ACC112 (cell line): ENCODE measurements around the gene ZNF407.

ENCODE experiments used
- H2AFZ ChIP-seq: fragments of 200-600 bp; sonication (generic); one replicate; pipeline ENCODE4 v1.6.0; 2017; ENCODE audit warnings: antibody characterized with exemption, low read length; ENCODE audit not compliant: unreplicated experiment
- H3K27ac ChIP-seq: fragments of 200-600 bp; sonication (generic); 2 replicates; pipeline ENCODE4 v1.5.1; 2014; ENCODE audit warnings: low read depth, mild to moderate bottlenecking, antibody characterized with exemption, low read length, moderate library complexity
- H3K27me3 ChIP-seq: fragments of 200-600 bp; sonication (generic); 2 replicates; pipeline ENCODE4 v1.6.1; 2014; ENCODE audit warnings: mild to moderate bottlenecking, antibody characterized with exemption, low read length, moderate library complexity, mixed read lengths; ENCODE audit not compliant: insufficient read depth
- H3K36me3 ChIP-seq: fragments of 200-600 bp; sonication (generic); 2 replicates; pipeline ENCODE4 v1.6.1; 2016; ENCODE audit warnings: mild to moderate bottlenecking, antibody characterized with exemption, low read length, moderate library complexity, mixed read lengths; ENCODE audit not compliant: insufficient read depth
- H3K4me1 ChIP-seq: fragments of 200-600 bp; sonication (generic); one replicate; pipeline ENCODE4 v1.6.1; 2016; ENCODE audit warnings: low read length, mixed read lengths; ENCODE audit not compliant: insufficient read depth, unreplicated experiment, control insufficient read depth
- H3K4me3 ChIP-seq: fragments of 200-600 bp; sonication (generic); 2 replicates; pipeline ENCODE4 v1.5.1; 2014; ENCODE audit warnings: mild to moderate bottlenecking, low read depth, low read length
- H3K79me2 ChIP-seq: fragments of 200-600 bp; sonication (generic); one replicate; pipeline ENCODE4 v1.6.0; 2016; ENCODE audit warnings: low read length; ENCODE audit not compliant: control insufficient read depth, unreplicated experiment, insufficient read depth

ZNF407 gene

DNA sequence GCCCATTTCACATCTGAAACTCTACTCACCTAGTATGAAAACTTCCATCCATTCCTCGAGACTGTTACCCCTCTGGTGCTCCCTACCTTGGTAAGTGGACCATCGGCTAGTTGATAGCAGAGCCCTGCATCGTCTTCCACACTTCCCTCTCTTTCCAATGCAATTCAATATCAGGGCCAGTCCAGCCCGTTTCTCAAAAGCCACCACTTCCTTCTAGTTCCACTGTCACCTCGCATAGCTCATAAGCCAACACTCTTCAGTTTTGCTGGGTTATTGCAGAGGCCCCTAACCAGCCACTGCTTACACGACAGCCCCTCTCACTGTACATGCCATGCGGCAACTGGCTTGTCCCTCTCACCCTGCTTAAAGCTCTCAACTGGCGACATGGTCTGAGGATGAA is 10.2 kb upstream of the ZNF407 start:
- no peak overlapping the region for H2AFZ ChIP-seq
- H3K36me3 ChIP-seq: no peaks in the 10 kb centered on the region
- peaks cover 58% of the 10 kb centered on the region for H3K27me3 ChIP-seq
- no peaks in the 10 kb centered on the region for H3K79me2 ChIP-seq
- no peak overlapping the region for H3K27ac ChIP-seq
- no peaks in the 10 kb centered on the region for H3K4me1 ChIP-seq
- no peak overlapping the region for H3K4me3 ChIP-seq

DNA sequence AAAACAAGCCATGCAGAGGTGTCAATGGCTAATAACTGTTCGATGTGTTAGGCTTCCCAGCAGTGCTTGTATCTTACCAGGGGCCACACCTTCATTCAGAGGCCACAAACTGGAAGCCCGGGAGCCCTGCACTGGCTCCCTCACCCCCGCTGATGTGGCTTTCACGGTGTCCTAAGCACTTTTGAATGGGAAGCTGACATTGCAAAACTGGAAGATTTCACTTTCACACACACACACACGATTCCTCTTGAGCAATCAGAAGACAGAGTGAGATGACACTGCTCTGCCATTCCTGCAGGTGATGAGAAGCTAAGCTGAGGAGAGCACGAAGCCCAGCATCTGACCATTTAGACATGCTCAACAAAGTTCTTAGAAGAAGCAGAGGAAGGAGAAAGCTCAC is 8.6 kb upstream of the ZNF407 start:
- no peaks in the 10 kb centered on the region for H3K4me1 ChIP-seq
- no peaks in the 10 kb centered on the region for H3K79me2 ChIP-seq
- H3K36me3 ChIP-seq: no peaks in the 10 kb centered on the region
- no peak overlapping the region for H2AFZ ChIP-seq
- no peak overlapping the region for H3K27ac ChIP-seq
- H3K27me3 ChIP-seq: peaks cover 45% of the 10 kb centered on the region
- no peak overlapping the region for H3K4me3 ChIP-seq

DNA sequence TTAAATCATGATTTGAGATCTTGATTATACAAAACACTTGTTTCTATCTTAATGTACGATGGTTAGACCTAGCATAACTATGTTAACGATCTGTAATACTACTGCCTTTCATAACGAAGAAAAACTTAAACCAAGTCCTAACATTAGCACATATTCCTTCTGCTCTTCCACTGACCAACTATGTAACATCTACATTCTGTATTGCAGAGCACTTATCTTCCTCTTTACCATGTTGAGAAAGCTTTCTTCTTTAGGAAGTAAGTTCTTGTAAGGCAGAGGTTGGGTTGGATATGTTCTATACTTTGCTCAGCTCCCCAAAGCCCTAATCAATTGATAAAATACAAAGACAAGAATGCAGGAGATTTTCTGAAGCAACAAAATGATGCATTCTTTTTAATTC is 7.9 kb upstream of the ZNF407 start:
- no peaks in the 10 kb centered on the region for H3K36me3 ChIP-seq
- peaks cover 37% of the 10 kb centered on the region for H3K27me3 ChIP-seq
- no peaks in the 10 kb centered on the region for H3K4me1 ChIP-seq
- H3K27ac ChIP-seq: no peak overlapping the region
- H3K79me2 ChIP-seq: no peaks in the 10 kb centered on the region
- no peak overlapping the region for H3K4me3 ChIP-seq
- no peak overlapping the region for H2AFZ ChIP-seq

DNA sequence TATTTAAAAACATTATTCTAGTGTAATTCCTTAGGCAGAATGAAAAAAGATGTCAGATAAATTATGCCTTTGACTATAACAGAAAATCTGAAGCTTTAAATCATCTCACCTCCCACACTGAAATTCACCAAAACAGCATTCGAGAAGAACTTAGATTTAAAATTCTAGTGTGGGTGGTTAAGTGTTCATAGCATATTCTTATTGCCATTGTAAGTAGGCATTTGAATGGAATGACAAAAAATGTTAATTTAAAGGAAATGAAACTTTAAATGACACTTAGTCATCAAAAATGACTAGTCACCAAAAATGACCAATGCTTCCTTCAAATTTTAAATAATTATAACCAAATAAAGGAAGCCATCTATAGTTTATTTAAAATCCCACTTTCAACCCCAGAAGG is 7.0 kb upstream of the ZNF407 start:
- Histone ChIP-seq H3K79me2 (peaks cover 3% of the 10 kb centered on the region), H3K27ac (no peak overlapping the region), H3K27me3 (peaks cover 31% of the 10 kb centered on the region), H3K4me3 (no peak overlapping the region), H3K4me1 (no peaks in the 10 kb centered on the region), H3K36me3 (no peaks in the 10 kb centered on the region), H2AFZ (no peak overlapping the region)

DNA sequence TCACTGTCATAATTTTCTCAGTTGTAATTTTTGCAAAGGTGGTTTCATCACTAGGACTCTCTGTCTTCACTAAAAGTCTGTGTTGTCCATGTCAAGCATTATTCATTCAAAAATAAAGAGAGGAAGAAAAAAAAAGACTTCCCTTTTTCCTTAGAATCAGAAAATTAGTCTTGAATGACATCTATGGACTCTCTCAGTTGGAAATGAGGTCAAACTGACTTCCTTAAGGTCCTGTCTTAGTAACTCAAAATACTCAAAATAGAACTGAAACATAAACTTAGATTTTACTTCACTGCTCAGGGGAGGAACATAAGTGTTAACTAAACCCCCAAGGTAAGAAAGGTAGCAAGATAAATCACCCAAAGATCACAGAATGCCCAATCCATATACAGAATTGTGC is 2.2 kb upstream of the ZNF407 start:
- peaks cover 8% of the 10 kb centered on the region for H3K4me1 ChIP-seq
- H2AFZ ChIP-seq: no peak overlapping the region
- H3K27ac ChIP-seq: no peak overlapping the region
- H3K4me3 ChIP-seq: peak overlapping the region; percentile 89
- no peaks in the 10 kb centered on the region for H3K27me3 ChIP-seq
- peaks cover 38% of the 10 kb centered on the region for H3K79me2 ChIP-seq
- no peaks in the 10 kb centered on the region for H3K36me3 ChIP-seq

DNA sequence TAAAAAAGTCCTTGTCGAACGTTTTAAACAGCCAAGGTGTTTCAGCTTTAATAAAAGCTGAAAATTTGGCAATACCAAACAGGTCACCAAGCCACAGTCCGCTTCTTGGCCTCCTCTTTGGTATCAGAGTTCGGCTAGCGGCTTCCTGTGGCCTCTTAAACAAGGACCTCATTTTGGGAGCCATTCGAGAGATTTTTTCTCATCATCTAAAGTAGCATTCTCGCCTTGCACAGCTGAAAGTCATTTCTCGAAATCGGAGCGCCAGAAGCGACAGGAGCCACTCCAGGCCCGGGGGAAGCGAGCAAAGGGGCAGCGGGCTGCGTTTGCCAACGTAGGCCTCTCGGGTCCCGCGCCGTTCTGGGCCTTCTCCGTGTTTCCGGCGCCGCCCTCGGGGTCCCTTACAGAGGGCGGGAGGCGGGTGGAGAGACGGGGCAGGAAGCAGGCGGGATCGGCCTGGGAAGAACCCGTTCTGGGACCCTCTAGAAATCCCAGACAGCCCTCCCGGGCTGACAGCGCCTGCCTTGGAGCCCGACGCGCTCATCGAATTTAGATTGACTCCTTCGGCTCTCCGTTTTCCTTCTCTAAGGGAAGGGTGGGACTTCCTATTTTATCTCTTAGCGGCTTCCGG is 522 bp upstream of the ZNF407 start:
- peaks cover 8% of the 10 kb centered on the region for H3K4me1 ChIP-seq
- H2AFZ ChIP-seq: peak overlapping the region; percentile 83
- no peaks in the 10 kb centered on the region for H3K36me3 ChIP-seq
- H3K27me3 ChIP-seq: no peaks in the 10 kb centered on the region
- H3K79me2 ChIP-seq: peaks cover 54% of the 10 kb centered on the region
- H3K4me3 ChIP-seq: peak overlapping the region; percentile 89
- H3K27ac ChIP-seq: peak overlapping the region; percentile 89

DNA sequence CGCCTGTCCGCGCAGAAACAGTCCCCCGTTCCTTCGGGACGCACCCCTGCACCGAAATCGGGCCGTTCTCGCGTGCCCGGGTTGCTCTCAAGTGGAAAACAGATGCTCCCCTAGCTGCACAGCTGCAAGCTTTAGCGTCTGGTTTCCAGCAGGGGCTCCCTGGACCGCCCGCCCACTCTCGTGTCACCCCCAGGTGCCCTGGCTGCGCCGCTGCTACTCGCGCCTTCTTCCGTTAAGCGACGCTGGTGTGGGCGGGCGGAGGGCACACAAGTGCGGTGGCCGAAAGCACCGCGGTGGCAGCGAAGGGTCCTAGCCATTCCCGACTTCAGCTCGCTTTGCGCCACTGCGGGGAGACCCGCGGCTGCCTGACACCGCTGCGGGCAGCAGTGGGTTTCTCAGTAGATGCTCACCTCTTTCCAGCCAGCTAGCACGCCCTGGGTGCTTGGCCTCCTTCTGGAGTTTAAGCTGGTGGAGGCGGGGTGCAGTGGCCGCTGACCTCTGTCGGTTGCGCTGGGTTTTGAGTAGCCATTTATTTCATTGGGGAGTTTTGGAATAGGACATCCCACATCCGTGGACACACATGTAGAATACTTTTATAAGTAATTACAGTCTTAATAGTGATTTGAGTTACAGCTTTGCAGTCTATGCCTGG is 806 bp downstream of the ZNF407 start:
- Histone ChIP-seq H3K4me1 (peaks cover 8% of the 10 kb centered on the region), H3K27me3 (no peaks in the 10 kb centered on the region), H3K36me3 (no peaks in the 10 kb centered on the region), H3K4me3 (peak overlapping the region; percentile 89), H3K79me2 (peaks cover 62% of the 10 kb centered on the region), H2AFZ (peak overlapping the region; percentile 63), H3K27ac (peak overlapping the region; percentile 89; the same call in 1 of the 2 replicates)

DNA sequence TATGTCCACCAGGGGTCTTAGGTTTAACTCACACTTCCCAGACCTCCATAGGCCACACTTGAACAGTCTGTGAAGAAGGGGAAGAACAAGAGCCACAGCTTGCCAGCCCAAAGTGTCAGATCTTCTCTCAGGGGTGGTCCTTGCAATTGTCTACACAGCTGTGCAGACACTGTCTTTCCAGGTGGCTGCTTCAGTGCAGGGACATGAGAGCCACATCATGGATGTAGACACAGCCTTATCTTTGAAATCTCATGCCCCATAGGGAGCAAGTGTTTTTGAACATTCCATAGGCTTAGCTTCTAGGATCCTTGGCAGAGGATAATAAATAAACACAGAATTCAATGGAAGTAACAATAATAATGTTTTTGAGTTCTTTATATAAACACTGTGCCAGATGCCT is 6.7 kb downstream of the ZNF407 start:
- H3K4me3 ChIP-seq: no peak overlapping the region
- no peaks in the 10 kb centered on the region for H3K27me3 ChIP-seq
- H3K36me3 ChIP-seq: no peaks in the 10 kb centered on the region
- H3K27ac ChIP-seq: no peak overlapping the region
- peaks cover 67% of the 10 kb centered on the region for H3K79me2 ChIP-seq
- no peak overlapping the region for H2AFZ ChIP-seq
- peaks cover 5% of the 10 kb centered on the region for H3K4me1 ChIP-seq

DNA sequence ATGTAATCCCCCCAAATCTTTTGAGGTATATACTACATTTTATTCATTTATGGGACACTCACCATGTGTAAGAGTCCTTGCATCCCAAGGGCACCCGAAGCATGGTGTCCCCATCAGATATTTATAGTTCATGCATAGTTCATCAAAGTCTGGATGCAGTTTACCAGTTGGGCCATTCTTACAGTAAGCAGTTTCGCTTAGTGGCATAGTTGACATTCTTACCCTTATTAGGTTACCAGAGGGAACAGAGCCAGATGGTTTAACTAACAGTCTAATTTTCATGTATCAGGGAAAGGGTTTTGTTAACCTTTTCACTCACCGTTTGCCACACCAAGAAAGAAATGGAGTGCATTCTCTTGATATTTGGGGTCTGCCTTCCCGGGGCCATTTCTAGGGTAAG is 7.1 kb downstream of the ZNF407 start:
- Histone ChIP-seq H3K36me3 (no peaks in the 10 kb centered on the region), H3K4me1 (peaks cover 5% of the 10 kb centered on the region), H3K4me3 (no peak overlapping the region), H3K27ac (no peak overlapping the region), H3K79me2 (peaks cover 64% of the 10 kb centered on the region), H3K27me3 (no peaks in the 10 kb centered on the region), H2AFZ (no peak overlapping the region)

DNA sequence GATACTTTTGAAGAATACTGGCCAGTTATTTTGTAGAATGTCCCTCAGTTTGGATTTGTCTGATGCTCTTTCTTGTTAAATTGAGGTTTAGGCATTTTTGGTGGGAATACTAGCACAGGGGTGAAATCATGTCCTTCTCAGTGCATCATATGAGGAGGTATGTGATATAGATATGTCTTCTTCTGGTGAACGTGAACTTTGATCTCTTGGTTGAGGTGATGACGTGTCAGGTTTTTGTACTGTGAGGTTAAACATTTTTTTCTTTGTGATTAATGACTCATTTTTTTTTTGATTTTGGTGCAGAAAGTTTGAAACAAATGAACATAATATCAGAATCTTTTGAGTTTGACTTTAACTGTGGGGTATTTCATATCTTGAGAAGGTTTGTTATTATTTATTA is 11.0 kb downstream of the ZNF407 start:
- H3K79me2 ChIP-seq: peaks cover 45% of the 10 kb centered on the region

DNA sequence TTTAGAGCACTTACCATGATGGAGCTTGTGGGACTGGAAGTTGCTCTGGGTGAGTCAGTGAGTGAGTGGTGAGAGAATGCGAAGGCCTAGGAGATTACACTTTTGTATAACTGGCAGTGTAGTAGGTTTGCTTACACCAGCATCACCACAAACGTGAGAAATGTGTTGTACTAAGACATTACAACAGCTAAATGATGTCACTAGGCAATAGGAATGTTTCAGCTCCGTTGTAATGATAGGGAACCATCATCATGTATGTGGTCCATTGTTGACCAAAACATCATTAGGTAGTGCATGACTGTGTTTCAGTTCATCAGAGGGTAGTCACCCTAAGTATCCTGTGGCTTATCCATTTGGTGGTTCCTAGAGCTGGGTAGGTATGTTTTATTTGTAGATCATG is 11.9 kb downstream of the ZNF407 start:
- H3K27me3 ChIP-seq: no peaks in the 10 kb centered on the region
- no peak overlapping the region for H3K27ac ChIP-seq
- H2AFZ ChIP-seq: no peak overlapping the region
- no peaks in the 10 kb centered on the region for H3K36me3 ChIP-seq
- peaks cover 45% of the 10 kb centered on the region for H3K79me2 ChIP-seq
- no peak overlapping the region for H3K4me3 ChIP-seq
- H3K4me1 ChIP-seq: peaks cover 5% of the 10 kb centered on the region

More for the DNA sequence above, 11.0 kb downstream of the ZNF407 start:
- Histone ChIP-seq H3K4me1 (peaks cover 5% of the 10 kb centered on the region), H3K27ac (no peak overlapping the region; the same call in 1 of the 2 replicates), H3K36me3 (no peaks in the 10 kb centered on the region), H3K27me3 (no peaks in the 10 kb centered on the region), H2AFZ (no peak overlapping the region), H3K4me3 (no peak overlapping the region)
